Measurements from ENCODE around the gene CDX1.

The CDX1 gene

DNA sequence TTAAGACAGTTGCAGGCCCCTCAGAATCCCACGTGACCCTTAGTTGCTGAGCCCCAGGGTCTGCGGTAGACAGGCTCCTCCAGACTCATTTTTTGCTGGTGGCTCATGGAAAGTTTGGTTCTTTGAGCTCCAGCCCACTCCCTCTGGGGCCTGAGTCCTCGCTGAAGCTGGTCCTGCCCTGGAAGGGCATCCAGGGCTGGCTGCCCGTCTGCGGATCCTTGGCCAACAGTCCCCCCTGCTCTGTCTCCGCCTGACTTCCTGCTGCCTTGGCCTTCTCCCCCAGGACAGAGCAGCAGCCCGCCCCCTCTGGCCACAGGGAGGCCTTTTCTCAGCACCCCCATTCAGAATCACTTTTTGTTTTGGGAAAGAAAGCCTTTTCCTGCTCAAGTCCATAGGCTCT is 47.7 kb downstream of the CDX1 start:
- Histone ChIP-seq H3K4me3 (ENCODE audit: insufficient read depth, low read length, poor library complexity, severe bottlenecking) (no peak overlapping the region), H3F3A (ENCODE audit: insufficient read depth) (no peaks in the 10 kb centered on the region), H3K27me3 (ENCODE audit: low read length) (no peaks in the 10 kb centered on the region), H3K36me3 (ENCODE audit: low read length) (no peaks in the 10 kb centered on the region), H3K27ac (ENCODE audit: low read depth, low read length) (no peak overlapping the region), H3K9ac (ENCODE audit: low read length) (no peak overlapping the region), H3K79me2 (ENCODE audit: insufficient read depth, low read length) (no peaks in the 10 kb centered on the region), H3K4me2 (ENCODE audit: low read depth, low read length, poor library complexity, severe bottlenecking) (no peak overlapping the region), H4K20me1 (ENCODE audit: low read depth, low read length) (no peaks in the 10 kb centered on the region), H3K9me2 (replicated peaks; ENCODE audit: insufficient read depth, low read length) (no peaks in the 10 kb centered on the region), H3K9me3 (ENCODE audit: insufficient read depth, low read length) (no peaks in the 10 kb centered on the region), H2AFZ (ENCODE audit: low read depth, low read length, severe bottlenecking) (no peak overlapping the region)
- no peak for TF ChIP-seq EZH2phosphoT487 (conservative IDR thresholded peaks at IDR 0.05; ENCODE audit: low read length)
- TF ChIP-seq, protein P1, sequence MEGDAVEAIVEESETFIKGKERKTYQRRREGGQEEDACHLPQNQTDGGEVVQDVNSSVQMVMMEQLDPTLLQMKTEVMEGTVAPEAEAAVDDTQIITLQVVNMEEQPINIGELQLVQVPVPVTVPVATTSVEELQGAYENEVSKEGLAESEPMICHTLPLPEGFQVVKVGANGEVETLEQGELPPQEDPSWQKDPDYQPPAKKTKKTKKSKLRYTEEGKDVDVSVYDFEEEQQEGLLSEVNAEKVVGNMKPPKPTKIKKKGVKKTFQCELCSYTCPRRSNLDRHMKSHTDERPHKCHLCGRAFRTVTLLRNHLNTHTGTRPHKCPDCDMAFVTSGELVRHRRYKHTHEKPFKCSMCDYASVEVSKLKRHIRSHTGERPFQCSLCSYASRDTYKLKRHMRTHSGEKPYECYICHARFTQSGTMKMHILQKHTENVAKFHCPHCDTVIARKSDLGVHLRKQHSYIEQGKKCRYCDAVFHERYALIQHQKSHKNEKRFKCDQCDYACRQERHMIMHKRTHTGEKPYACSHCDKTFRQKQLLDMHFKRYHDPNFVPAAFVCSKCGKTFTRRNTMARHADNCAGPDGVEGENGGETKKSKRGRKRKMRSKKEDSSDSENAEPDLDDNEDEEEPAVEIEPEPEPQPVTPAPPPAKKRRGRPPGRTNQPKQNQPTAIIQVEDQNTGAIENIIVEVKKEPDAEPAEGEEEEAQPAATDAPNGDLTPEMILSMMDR (IDR thresholded peaks at IDR 0.05; ENCODE audit: insufficient read depth, low read length, poor library complexity, severe bottlenecking), result no peak

DNA sequence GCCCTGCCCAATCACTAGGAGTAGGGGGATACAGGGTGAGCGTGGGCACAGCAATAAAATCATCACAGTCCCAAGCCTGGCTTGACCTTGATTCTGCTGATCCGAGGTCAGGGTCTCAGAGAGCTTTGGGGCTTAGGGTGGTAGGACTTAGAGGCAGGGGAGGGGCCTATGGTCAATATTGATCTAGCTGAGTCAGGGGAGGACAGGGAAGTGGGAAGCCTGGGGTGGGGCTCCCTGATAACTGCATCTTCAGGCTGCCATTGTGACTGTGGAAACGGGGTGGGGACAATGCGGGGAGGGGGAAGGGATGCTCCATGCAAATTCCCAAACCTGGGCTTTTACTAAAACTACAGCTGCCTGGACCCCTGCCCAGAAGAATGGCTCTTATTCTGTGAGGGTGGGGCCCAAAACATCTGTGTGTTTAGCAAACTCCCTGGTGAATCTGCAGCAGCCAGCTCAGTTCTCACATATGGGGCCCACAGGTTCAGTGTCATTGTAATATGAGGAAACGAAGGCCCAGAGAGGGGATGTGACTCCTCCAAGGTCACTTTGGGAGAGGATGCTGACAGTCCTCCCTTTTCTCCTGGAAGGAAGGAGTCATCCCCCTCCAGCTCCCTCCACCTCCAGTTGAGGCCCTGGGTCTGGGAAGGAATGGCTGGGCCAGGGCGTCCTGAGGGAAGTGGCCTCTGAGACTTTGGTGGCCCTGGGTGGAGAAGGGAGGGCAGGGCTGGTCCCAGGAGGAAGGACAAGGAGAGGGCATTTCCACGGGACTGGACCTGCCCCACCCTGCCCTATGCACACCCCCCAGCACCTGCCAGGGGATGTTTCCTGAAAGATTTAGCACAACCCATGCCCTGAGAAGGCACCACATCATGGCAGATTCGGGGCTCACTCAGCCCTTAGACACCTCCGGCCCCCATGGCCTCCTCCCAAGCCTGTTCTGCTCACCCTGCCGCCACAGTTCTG is 49.7 kb downstream of the CDX1 start:
- no peaks in the 10 kb centered on the region for H3K79me2 ChIP-seq (ENCODE audit: insufficient read depth, low read length)
- H3K4me2 ChIP-seq (ENCODE audit: low read depth, low read length, poor library complexity, severe bottlenecking), result no peak overlapping the region
- no peaks in the 10 kb centered on the region for H3F3A ChIP-seq (ENCODE audit: insufficient read depth)
- no peaks in the 10 kb centered on the region for H3K36me3 ChIP-seq (ENCODE audit: low read length)
- H2AFZ ChIP-seq (ENCODE audit: low read depth, low read length, severe bottlenecking), result no peak overlapping the region
- H3K9me2 ChIP-seq (replicated peaks; ENCODE audit: insufficient read depth, low read length), result no peaks in the 10 kb centered on the region
- H3K27ac ChIP-seq (ENCODE audit: low read depth, low read length), result no peak overlapping the region
- no peak for TF ChIP-seq EZH2phosphoT487 (conservative IDR thresholded peaks at IDR 0.05; ENCODE audit: low read length)
- H4K20me1 ChIP-seq (ENCODE audit: low read depth, low read length), result no peaks in the 10 kb centered on the region
- H3K9ac ChIP-seq (ENCODE audit: low read length), result no peak overlapping the region
- no peak overlapping the region for H3K4me3 ChIP-seq (ENCODE audit: insufficient read depth, low read length, poor library complexity, severe bottlenecking)
- H3K9me3 ChIP-seq (ENCODE audit: insufficient read depth, low read length), result no peaks in the 10 kb centered on the region
- no peaks in the 10 kb centered on the region for H3K27me3 ChIP-seq (ENCODE audit: low read length)

DNA sequence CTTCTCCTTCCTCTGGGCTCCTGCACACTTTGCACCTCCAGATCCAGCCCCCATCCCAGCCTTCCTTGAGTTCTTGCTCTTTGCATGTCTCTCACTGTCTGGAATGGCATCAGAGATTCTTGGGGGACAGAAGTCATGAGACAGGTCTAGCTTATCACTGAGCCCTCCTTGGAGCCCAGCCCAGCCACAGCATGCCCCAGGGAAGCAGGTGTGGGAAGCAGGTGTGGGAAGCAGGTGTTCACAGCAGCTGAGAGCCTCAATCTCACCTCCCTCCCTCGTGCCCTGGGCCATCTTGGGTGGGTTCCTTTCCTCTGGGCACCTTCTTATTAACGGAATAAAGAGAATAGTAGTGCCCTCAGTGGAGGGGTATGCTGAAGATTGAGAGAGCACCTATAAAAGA is 50.5 kb downstream of the CDX1 start:
- Histone ChIP-seq H3F3A (ENCODE audit: insufficient read depth) (no peaks in the 10 kb centered on the region), H4K20me1 (ENCODE audit: low read depth, low read length) (no peaks in the 10 kb centered on the region), H3K9me3 (ENCODE audit: insufficient read depth, low read length) (no peaks in the 10 kb centered on the region), H3K4me3 (ENCODE audit: insufficient read depth, low read length, poor library complexity, severe bottlenecking) (no peak overlapping the region), H3K9ac (ENCODE audit: low read length) (no peak overlapping the region), H2AFZ (ENCODE audit: low read depth, low read length, severe bottlenecking) (no peak overlapping the region), H3K36me3 (ENCODE audit: low read length) (no peaks in the 10 kb centered on the region), H3K9me2 (replicated peaks; ENCODE audit: insufficient read depth, low read length) (no peaks in the 10 kb centered on the region), H3K27me3 (ENCODE audit: low read length) (no peaks in the 10 kb centered on the region), H3K79me2 (ENCODE audit: insufficient read depth, low read length) (no peaks in the 10 kb centered on the region), H3K4me2 (ENCODE audit: low read depth, low read length, poor library complexity, severe bottlenecking) (no peak overlapping the region), H3K27ac (ENCODE audit: low read depth, low read length) (no peak overlapping the region)
- TF ChIP-seq, protein P1 (IDR thresholded peaks at IDR 0.05; ENCODE audit: insufficient read depth, low read length, poor library complexity, severe bottlenecking), result no peak
- no peak for TF ChIP-seq EZH2phosphoT487 (conservative IDR thresholded peaks at IDR 0.05; ENCODE audit: low read length)

Data from SU-DHL-6 (cell line).